A549 (cell line): ENCODE data around the gene MAP3K7CL.

Experiments used
- CBX8 ChIP-seq: fragments of 200-600 bp; sonication (generic); IDR thresholded peaks from 2 replicates; pipeline ENCODE4 v1.6.1; 2016
- EP300 ChIP-seq, 2 experiments: fragments of >200 bp; sonication (Bioruptor Twin); formaldehyde crosslinking; IDR thresholded peaks; 2 replicates in 1 of 2; 3 replicates in 1 of 2; pipeline ENCODE4 v1.6.1; 2016 to 2017
- ESRRA ChIP-seq: fragments of 150-350 bp; IDR thresholded peaks from 2 replicates; pipeline ENCODE4 v1.6.1; 2014; ENCODE audit warnings: mild to moderate bottlenecking, low read length, borderline replicate concordance
- JUNB ChIP-seq: fragments of >200 bp; sonication (Bioruptor Twin); formaldehyde crosslinking; IDR thresholded peaks from 2 replicates; pipeline ENCODE4 v1.6.1; 2016
- MAZ ChIP-seq: fragments of 150-350 bp; IDR thresholded peaks from 2 replicates; pipeline ENCODE4 v1.6.1; 2014; ENCODE audit warnings: antibody characterized with exemption, low read depth, low read length, borderline replicate concordance
- NPAS2 ChIP-seq: fragments of 250-450 bp; sonication (Bioruptor Pico); IDR thresholded peaks from 2 replicates; pipeline ENCODE4 v1.8.0; 2022; ENCODE audit warnings: mild to moderate bottlenecking, moderate library complexity, borderline replicate concordance
- POLR2A ChIP-seq: IDR thresholded peaks from 2 replicates; pipeline ENCODE4 v1.6.1; 2012; ENCODE audit warnings: mild to moderate bottlenecking, low read length
- RAD21 ChIP-seq, 2 experiments: fragments of >200 bp in 1 of 2; sonication (Bioruptor Twin) in 1 of 2; formaldehyde crosslinking in 1 of 2; IDR thresholded peaks in 1 of 2; conservative IDR thresholded peaks in 1 of 2; 2 replicates in 1 of 2; 3 replicates in 1 of 2; pipeline ENCODE4 v1.6.1; 2012 to 2018; ENCODE audit warnings: inconsistent platforms in 1 of 2
- TF ChIP-seq, protein P1 (sequence below): fragments of 200-600 bp; sonication (generic); IDR thresholded peaks from 2 replicates; pipeline ENCODE4 v1.6.1; 2016; ENCODE audit warnings: antibody characterized with exemption, mild to moderate bottlenecking, moderate library complexity
- TF ChIP-seq, protein P2 (sequence below): IDR thresholded peaks from 2 replicates; pipeline ENCODE4 v1.6.1; 2012
- TF ChIP-seq, protein P3 (sequence below): fragments of >200 bp; sonication (Bioruptor Twin); formaldehyde crosslinking; IDR thresholded peaks from 3 replicates; pipeline ENCODE4 v1.5.1; 2016

DNA sequence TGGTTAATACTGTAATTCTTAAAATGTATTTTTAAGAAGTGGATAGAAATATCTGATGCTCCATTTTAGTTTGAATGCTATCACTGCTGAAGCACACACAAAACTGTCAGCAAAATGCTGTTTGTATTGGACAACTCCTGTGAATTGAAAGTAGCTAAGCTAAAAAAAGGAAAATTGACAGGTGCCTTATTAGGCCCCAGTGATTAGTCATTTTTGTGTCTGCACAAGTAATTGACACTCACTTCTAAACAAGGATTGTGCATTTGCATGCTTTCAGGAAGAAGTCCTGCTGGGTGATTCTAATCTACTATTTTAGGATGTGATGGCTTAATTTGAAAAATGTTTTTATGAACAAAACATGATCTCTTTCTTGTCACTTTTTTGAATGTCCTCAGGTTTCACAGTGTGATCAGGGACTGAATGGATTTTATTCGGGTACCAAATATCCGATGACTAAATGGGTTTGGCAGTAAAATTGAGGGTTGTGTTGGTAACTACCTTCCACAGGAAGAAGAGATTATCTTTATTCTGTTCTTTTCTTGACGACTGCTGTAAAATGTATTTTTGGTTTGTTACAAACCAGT lies 13.0 kb upstream of the MAP3K7CL start:
- TF ChIP-seq EP300 (IDR thresholded peaks at IDR 0.05) (no peak), POLR2A (no peak), RAD21 (conservative IDR thresholded peaks at IDR 0.05 in 1 of 2, IDR thresholded peaks at IDR 0.05 in 1 of 2) (no peak), ESRRA (no peak), MAZ (no peak), NPAS2 (CRISPR knock-in tag) (no peak), JUNB (no peak), CBX8 (no peak)
- TF ChIP-seq, protein P1, sequence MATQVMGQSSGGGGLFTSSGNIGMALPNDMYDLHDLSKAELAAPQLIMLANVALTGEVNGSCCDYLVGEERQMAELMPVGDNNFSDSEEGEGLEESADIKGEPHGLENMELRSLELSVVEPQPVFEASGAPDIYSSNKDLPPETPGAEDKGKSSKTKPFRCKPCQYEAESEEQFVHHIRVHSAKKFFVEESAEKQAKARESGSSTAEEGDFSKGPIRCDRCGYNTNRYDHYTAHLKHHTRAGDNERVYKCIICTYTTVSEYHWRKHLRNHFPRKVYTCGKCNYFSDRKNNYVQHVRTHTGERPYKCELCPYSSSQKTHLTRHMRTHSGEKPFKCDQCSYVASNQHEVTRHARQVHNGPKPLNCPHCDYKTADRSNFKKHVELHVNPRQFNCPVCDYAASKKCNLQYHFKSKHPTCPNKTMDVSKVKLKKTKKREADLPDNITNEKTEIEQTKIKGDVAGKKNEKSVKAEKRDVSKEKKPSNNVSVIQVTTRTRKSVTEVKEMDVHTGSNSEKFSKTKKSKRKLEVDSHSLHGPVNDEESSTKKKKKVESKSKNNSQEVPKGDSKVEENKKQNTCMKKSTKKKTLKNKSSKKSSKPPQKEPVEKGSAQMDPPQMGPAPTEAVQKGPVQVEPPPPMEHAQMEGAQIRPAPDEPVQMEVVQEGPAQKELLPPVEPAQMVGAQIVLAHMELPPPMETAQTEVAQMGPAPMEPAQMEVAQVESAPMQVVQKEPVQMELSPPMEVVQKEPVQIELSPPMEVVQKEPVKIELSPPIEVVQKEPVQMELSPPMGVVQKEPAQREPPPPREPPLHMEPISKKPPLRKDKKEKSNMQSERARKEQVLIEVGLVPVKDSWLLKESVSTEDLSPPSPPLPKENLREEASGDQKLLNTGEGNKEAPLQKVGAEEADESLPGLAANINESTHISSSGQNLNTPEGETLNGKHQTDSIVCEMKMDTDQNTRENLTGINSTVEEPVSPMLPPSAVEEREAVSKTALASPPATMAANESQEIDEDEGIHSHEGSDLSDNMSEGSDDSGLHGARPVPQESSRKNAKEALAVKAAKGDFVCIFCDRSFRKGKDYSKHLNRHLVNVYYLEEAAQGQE: no peak
- TF ChIP-seq, protein P2, sequence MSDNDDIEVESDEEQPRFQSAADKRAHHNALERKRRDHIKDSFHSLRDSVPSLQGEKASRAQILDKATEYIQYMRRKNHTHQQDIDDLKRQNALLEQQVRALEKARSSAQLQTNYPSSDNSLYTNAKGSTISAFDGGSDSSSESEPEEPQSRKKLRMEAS: no peak
- TF ChIP-seq, protein P3, sequence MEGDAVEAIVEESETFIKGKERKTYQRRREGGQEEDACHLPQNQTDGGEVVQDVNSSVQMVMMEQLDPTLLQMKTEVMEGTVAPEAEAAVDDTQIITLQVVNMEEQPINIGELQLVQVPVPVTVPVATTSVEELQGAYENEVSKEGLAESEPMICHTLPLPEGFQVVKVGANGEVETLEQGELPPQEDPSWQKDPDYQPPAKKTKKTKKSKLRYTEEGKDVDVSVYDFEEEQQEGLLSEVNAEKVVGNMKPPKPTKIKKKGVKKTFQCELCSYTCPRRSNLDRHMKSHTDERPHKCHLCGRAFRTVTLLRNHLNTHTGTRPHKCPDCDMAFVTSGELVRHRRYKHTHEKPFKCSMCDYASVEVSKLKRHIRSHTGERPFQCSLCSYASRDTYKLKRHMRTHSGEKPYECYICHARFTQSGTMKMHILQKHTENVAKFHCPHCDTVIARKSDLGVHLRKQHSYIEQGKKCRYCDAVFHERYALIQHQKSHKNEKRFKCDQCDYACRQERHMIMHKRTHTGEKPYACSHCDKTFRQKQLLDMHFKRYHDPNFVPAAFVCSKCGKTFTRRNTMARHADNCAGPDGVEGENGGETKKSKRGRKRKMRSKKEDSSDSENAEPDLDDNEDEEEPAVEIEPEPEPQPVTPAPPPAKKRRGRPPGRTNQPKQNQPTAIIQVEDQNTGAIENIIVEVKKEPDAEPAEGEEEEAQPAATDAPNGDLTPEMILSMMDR: no peak
